ENCODE data around the gene CHD1L. TPM values are rescaled to one million over a fixed set of nuclear protein-coding genes. Genes with fewer than 3 reads are reported as not detected.

The CHD1L gene
- total RNA-seq, 1 donor from 2014 or later = 36.2 TPM

DNA sequence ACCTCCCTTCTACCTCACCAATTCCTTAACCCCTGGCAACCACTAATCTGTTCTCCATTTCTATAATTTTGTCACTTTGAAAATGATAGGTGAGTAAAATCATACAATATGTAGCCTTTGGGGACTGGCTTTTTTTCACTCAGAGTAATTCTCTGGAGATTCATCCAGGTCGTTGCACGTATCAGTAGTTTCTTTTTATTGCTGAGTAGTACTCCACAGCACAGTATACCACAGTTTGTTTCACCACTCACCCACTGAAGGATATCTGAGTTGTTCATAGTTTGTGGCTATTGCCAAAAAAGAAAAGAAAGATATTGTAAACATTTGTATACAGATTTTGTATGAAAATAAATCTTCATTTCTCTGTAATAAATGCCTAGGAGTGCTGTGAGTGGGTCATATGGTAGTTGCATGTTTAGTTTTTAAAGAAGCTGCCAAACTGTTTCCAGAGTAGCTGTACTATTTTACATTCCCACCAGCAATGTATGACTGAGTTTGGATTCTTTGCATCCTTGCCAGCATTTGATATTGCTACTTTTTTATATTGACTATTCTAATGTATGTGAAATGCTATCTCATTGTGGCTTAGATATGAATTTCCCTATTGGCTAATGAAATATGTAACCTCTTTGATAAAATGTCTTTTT lies 3.7 kb downstream of the CHD1L start:
- Histone ChIP-seq H3K36me3 (no peaks in the 10 kb centered on the region), H3K4me3 (no peak overlapping the region), H3K27ac (no peak overlapping the region), H3K4me1 (peaks cover 12% of the 10 kb centered on the region), H3K9me3 (no peaks in the 10 kb centered on the region), H3K27me3 (no peaks in the 10 kb centered on the region)
- DNase-seq (no peak), ATAC-seq (no peak)
- intact Hi-C loops (cut with DNase I) = loop anchor here (10.0 kb wide), 1 partner anchor 71 kb away; the partner anchor contains the start of gene PRKAB2
- TF ChIP-seq, protein P1, sequence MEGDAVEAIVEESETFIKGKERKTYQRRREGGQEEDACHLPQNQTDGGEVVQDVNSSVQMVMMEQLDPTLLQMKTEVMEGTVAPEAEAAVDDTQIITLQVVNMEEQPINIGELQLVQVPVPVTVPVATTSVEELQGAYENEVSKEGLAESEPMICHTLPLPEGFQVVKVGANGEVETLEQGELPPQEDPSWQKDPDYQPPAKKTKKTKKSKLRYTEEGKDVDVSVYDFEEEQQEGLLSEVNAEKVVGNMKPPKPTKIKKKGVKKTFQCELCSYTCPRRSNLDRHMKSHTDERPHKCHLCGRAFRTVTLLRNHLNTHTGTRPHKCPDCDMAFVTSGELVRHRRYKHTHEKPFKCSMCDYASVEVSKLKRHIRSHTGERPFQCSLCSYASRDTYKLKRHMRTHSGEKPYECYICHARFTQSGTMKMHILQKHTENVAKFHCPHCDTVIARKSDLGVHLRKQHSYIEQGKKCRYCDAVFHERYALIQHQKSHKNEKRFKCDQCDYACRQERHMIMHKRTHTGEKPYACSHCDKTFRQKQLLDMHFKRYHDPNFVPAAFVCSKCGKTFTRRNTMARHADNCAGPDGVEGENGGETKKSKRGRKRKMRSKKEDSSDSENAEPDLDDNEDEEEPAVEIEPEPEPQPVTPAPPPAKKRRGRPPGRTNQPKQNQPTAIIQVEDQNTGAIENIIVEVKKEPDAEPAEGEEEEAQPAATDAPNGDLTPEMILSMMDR (IDR thresholded peaks at IDR 0.05) = no peak

DNA sequence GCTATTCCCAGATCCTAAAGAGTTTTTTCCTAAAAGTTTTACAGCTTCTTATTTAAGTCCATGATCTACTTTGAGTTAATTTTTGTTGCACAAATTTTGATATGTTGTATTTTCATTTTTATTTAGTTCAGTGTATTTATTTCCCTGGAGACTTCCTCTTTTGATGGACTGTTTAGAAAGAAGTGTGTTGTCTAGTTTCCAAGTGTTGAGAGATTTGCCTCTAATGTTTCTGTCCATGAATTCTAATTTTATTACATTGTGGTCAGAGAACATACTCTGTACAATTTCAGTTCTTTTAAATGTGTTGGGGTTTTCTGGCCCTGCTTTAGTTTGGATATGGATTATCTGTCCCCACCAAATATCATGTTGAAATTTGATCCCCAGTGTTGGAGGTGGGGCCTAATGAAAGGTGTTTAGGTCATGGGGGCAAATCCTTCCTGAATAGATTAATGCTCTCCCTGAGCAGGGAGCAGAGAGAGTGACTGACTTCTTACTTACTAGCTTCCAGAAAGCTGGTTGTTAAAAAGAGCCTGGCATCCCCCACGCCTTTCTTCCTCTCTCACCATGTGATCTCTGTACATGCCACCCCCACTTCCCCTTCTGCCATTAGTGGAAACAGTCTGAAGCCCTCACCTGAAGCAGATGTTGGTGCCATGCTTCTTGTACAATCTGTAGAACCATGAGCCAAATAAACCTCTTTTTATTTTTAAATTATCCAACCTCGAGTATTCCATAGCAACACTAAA lies 4.6 kb downstream of the CHD1L start:
- no peaks in the 10 kb centered on the region for H3K36me3 ChIP-seq
- TF ChIP-seq, protein P1 (IDR thresholded peaks at IDR 0.05) = no peak
- H3K27ac ChIP-seq = no peak overlapping the region
- H3K4me1 ChIP-seq = peaks cover 9% of the 10 kb centered on the region
- ATAC-seq (no peak), DNase-seq (no peak)
- H3K9me3 ChIP-seq = no peaks in the 10 kb centered on the region
- H3K4me3 ChIP-seq = no peak overlapping the region
- intact Hi-C loops (cut with DNase I) = loop anchor here (10.0 kb wide), 1 partner anchor 72 kb away; the partner anchor contains the start of gene PRKAB2
- no peaks in the 10 kb centered on the region for H3K27me3 ChIP-seq

DNA sequence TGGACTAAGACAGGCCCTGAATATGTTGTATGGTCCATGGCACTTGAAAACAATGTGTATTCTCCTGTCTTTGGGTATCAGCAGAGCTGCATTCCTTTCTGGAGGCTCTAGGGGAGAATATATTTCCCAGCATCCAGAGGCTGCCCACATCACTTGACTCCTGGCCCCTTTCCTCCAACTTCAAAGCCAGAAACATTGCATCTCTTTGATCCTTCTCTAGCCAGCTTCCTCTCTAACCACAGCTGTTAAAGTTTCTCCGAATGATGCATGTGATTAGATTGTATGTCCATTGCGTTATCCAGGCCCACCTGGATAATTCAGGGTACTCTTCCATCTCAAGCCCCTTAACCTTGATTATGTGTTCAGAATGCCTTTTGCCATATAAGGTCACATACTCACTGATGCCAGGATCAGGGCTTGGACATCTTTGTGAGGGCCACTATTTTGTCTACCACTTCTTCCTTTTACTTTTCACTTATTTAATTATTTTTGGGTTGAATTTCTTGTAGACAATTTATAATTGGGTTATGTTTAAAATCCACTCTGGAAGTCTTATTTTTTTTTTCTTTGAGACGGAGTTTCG lies 5.3 kb downstream of the CHD1L start:
- H3K27me3 ChIP-seq = no peaks in the 10 kb centered on the region
- TF ChIP-seq, protein P1 (IDR thresholded peaks at IDR 0.05) = no peak
- peaks cover 7% of the 10 kb centered on the region for H3K4me1 ChIP-seq
- DNase-seq (no peak), ATAC-seq (no peak)
- no peaks in the 10 kb centered on the region for H3K9me3 ChIP-seq
- H3K27ac ChIP-seq = no peak overlapping the region
- H3K4me3 ChIP-seq = no peak overlapping the region
- intact Hi-C loops (cut with DNase I) = loop anchor here (10.0 kb wide), 1 partner anchor 73 kb away; the partner anchor contains the start of gene PRKAB2
- H3K36me3 ChIP-seq = no peaks in the 10 kb centered on the region

DNA sequence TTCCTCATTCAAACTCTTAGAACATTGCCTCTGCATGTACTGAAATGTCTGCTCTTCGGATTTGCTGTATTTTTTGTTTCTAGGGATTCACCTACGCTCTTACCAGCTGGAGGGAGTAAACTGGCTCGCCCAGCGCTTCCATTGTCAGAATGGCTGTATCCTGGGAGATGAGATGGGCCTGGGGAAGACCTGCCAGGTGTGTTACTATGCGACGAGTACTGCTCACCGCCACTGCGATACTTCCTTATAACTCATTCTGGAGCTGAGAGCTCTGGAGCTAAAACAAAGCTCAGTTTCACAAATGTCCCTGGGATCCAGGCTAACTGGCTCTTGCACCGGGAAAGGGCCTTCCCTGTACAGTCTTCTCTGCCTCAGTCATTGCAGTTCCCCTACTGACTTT lies 10.1 kb downstream of the CHD1L start:
- TF ChIP-seq, protein P1 (IDR thresholded peaks at IDR 0.05) = no peak
- no peak for ATAC-seq
- H3K9me3 ChIP-seq = no peaks in the 10 kb centered on the region
- H3K27ac ChIP-seq = no peak overlapping the region
- intact Hi-C loops (cut with DNase I) = no loop called here
- H3K36me3 ChIP-seq = no peaks in the 10 kb centered on the region
- no peaks in the 10 kb centered on the region for H3K27me3 ChIP-seq
- DNase-seq = no peak
- H3K4me1 ChIP-seq = no peaks in the 10 kb centered on the region
- no peak overlapping the region for H3K4me3 ChIP-seq

DNA sequence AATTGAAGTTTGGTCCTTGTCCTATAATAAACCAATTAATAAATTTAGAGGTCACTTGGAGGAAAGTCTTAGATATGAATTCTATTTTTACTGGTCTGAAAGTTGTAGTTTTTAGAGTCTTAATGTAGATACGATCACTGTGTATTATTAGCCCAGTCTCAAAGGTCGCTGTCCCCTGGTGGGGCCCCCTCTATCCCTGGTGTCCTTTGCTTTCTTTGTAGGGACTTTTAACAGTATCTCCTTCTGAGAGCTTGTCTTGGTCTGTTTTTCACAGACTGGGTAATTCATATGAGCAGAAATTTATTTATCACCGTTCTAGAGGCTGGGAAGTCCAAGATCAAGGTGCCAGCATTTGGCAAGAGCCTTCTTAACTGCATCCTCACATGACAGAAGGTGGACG lies 18.5 kb downstream of the CHD1L start:
- TF ChIP-seq, protein P1 (IDR thresholded peaks at IDR 0.05) = no peak
- Histone ChIP-seq H3K9me3 (no peaks in the 10 kb centered on the region), H3K4me1 (no peaks in the 10 kb centered on the region), H3K27ac (no peak overlapping the region), H3K4me3 (no peak overlapping the region), H3K36me3 (peaks cover 56% of the 10 kb centered on the region), H3K27me3 (no peaks in the 10 kb centered on the region)
- ATAC-seq (no peak), DNase-seq (no peak)
- intact Hi-C loops (cut with DNase I) = no loop called here

All from upper lobe of right lung (tissue), 1 donor.